Peyer's patch (tissue), 4 donors: ENCODE data around the gene SLC33A1.

Experiments
- POLR2A ChIP-seq, 2 donors: fragments of 450-650 bp; IDR thresholded peaks; one replicate each; pipeline ENCODE4 v1.5.1; 2017; ENCODE audit warnings: antibody characterized with exemption in 2 of 2, mild to moderate bottlenecking in 2 of 2, moderate library complexity in 2 of 2
- TF ChIP-seq, protein P1 (sequence below), 6 experiments: fragments of 450-650 bp in 4 of 6; fragments of 200-600 bp in 2 of 6; sonication (generic) in 1 of 6; IDR thresholded peaks; one replicate each; pipeline ENCODE4 v1.5.1; 2017 to 2019; ENCODE audit warnings: antibody characterized with exemption in 6 of 6, mild to moderate bottlenecking in 3 of 6, moderate library complexity in 1 of 6

DNA sequence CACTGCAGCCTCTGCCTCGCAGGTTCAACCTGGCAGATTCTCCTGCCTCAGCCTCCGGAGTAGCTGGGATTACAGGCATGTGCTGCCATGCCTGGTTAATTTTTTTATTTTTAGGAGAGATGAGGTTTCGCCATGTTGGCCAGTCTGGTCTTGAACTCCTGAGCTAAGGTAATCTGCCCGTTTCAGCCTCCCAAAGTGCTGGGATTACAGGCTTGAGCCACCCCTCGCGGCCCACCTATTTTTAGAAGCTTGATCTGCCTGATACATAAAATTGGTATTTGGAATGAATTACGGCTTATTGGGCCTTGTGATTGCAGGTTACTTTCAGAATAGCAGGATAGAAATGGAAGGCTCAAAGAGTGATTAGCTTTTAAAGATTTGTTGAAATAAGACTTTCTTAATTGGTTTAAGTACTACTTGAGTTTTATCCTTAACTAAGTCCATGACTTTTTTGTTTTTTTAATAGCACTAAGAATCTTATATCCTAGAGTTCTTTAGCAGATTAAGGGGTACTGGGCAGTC, 41.2 kb upstream of the SLC33A1 start:
- TF ChIP-seq, protein P1, sequence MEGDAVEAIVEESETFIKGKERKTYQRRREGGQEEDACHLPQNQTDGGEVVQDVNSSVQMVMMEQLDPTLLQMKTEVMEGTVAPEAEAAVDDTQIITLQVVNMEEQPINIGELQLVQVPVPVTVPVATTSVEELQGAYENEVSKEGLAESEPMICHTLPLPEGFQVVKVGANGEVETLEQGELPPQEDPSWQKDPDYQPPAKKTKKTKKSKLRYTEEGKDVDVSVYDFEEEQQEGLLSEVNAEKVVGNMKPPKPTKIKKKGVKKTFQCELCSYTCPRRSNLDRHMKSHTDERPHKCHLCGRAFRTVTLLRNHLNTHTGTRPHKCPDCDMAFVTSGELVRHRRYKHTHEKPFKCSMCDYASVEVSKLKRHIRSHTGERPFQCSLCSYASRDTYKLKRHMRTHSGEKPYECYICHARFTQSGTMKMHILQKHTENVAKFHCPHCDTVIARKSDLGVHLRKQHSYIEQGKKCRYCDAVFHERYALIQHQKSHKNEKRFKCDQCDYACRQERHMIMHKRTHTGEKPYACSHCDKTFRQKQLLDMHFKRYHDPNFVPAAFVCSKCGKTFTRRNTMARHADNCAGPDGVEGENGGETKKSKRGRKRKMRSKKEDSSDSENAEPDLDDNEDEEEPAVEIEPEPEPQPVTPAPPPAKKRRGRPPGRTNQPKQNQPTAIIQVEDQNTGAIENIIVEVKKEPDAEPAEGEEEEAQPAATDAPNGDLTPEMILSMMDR (IDR thresholded peaks at IDR 0.05): no peak
- no peak for TF ChIP-seq POLR2A (IDR thresholded peaks at IDR 0.05)
